HL-60/S4 (cell line): ENCODE data around the gene MFAP4.

ENCODE experiments used
- in situ Hi-C: fragments of 300-500 bp; cut with MboI; formaldehyde crosslinking; loops from 2 replicates; pipeline ENCODE4 v1.14.3; 2022; ENCODE audit warnings: low sequenced_read_pairs

MFAP4 gene

GRCh38 chr17:19372011-19372370, 15.0 kb downstream of the MFAP4 start:
- in situ Hi-C loops, result no loop called here

DNA sequence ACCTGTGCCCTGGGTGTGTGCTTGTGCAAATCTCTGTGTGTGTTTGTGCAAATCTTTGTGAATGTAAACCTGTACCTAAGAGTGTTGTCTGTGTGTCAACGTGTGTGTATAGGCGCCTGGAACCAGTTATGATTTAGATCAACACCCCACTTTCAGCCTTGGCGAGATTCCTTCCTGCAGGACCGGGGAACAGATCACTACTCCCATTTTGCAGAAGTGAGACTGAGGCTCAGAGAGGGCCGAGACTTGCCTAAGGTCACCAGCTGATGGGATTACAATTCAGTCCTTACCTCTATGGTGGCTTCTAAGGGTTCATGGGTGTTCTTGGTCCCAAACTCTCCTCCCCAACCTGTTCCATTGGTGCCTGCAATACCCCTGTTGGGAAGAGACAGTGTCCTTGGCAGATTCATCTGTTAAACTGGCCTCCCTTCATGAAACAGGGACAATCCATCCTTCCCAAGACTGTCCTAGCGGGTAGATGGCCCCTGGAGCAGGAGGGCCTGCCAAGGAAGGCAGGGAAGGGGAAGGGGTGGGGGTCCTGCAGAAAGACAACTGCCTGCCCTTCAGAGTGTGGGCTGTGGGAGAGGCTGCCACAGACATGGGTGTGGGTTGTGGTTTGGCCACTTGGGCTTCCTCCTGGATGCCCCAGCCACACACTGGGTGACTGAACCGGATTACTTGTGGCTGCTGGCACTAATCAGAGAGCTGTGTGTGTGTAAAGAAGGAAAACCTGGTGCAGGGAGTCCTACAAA, 15.6 kb downstream of the MFAP4 start:
- in situ Hi-C loops, result no loop called here

DNA sequence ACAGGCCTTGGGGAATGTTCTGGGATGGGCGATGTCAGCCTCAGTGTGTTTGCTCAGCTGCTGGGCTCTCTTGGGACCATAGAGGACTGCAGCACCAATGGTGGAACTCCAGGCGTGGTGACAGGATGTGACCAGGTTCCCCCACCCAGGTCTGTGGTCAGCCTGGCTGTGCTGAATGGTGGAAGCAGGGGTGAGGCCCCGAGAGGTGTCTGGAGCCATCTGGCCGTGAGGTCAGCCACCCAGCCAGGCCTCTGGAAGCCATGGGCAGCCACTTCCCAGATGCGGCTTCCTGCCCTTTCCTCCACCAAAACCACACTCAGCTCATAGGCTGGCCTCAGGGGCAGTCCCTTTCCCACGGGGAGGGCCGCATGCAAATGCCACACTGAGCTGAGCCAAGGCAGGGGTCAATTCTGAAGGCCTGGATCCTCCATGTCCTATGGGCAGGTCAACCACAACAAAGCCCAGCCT, 16.5 kb downstream of the MFAP4 start:
- in situ Hi-C loops, result no loop called here

GRCh38 chr17:19369846-19370492, 17.0 kb downstream of the MFAP4 start:
- in situ Hi-C loops, result loop anchor here (10.0 kb wide), 1 partner anchor 75 kb away; no protein-coding TSS in a partner anchor

DNA sequence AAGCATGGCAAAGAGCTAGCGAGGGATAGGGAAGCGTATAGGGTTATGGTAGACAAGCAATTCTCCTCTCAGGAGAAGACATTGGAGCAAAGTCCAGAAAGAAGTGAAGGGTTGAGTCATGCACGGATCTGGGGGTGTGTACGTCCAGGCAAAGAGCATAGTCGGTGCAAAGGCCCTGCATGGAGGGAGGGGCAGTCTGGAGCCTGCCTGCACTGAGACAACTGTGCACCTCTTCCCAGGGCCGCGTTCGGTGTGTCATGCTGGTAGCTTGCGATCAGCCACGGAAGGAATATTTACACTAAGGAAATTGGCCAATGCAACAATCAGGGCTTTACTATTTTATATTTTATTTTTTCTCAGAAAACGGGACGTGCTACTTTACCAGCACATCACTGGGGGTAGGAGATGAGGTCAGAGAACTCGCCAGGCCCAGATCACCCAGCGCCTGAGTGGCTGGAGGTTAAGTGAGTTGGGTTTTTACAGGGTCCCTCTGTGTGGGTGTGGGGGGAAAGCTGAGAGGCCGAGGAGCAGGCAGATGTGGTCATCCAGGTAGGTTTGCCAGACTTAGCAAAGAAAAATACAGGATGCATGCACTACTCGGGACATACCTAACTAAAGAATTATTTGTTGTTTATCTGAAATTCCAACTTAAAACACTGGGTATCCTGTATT, 17.7 kb downstream of the MFAP4 start:
- in situ Hi-C loops, result loop anchor here (10.0 kb wide), 1 partner anchor 76 kb away; no protein-coding TSS in a partner anchor

GRCh38 chr17:19368229-19368628, 18.8 kb downstream of the MFAP4 start:
- in situ Hi-C loops, result loop anchor here (10.0 kb wide), 1 partner anchor 77 kb away; no protein-coding TSS in a partner anchor

GRCh38 chr17:19366637-19366972, 20.4 kb downstream of the MFAP4 start:
- in situ Hi-C loops, result loop anchor here (10.0 kb wide), 1 partner anchor 78 kb away; no protein-coding TSS in a partner anchor

DNA sequence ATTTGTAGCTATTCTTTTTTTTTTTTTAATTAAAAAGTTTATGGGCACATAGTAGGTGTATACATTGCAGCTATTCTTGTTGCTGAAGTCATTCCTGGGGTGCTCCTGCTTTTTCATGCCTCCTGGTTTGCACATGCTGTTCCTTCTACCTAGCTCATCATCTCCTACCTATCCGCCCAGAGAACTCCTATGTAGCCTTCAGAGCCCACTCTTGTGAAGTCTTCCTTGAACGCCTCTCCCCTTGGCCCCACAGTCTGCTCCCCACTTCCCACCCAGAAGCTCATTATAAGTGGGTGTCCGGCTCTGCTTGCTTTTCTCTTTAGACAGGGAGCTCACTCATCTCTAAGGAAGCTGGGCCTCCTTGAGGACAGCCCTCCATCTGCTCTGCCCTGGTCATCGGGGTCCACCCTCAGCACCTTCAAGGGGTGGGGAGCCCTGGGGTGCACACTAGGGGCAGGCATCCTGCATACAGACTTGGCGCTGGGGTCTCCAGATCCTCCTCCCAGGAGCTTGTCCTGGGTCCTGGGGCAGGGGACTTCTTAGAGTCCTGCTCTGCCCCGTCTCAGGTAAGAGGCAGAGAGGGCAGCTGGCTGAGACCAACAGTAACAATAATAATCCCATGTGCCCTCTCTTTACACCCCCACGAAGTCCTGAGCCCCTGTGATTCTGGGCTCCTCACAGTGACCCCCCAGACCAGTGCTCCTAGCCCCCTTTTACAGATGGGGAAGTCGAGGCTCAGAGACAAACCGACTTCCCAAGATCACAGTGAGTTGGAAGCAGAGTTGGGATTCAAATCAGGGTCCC, 21.0 kb downstream of the MFAP4 start:
- in situ Hi-C loops, result loop anchor here (10.0 kb wide), 1 partner anchor 79 kb away; no protein-coding TSS in a partner anchor

GRCh38 chr17:19365499-19365817, 21.5 kb downstream of the MFAP4 start:
- in situ Hi-C loops, result loop anchor here (10.0 kb wide), 1 partner anchor 79 kb away; no protein-coding TSS in a partner anchor

DNA sequence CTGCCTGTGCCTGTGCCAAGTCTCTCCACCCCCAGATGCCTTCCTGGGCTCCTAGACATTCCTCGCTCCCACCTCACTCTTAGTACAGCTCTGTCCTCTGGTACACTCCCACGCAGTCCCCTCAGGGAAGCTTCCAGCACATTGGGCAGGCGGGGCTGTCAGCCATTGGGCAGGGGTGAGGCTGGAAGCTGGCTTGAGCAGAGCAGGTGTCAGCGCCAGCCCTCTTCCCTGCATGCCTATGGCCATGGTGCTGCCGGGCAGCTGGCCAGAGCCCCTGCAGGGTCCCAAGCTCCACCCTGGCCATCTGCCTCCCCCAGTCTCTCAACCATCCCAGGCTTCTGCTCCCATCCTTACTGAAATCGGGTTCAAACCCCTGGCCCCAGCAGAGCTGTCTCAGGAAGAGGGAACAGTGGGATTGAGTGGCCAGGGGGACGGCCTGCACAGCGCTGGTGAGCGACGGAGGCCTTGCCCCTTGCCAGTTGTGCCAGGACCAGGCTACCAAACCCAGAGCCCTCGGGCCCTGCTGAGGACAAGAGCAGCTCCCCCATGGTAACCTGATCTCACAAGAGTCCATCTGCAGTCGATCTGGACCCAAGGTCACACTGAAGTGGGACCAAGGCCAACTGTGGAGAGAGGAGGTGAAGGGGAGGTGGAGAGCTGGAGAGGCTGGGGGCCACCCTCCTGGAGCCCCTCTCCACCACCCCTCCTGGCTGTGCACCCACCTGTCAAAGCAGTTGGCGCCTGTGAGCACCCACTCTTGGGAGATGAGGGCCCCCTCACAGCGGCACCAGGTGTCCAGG, 22.1 kb downstream of the MFAP4 start:
- in situ Hi-C loops, result loop anchor here (10.0 kb wide), 1 partner anchor 80 kb away; no protein-coding TSS in a partner anchor

DNA sequence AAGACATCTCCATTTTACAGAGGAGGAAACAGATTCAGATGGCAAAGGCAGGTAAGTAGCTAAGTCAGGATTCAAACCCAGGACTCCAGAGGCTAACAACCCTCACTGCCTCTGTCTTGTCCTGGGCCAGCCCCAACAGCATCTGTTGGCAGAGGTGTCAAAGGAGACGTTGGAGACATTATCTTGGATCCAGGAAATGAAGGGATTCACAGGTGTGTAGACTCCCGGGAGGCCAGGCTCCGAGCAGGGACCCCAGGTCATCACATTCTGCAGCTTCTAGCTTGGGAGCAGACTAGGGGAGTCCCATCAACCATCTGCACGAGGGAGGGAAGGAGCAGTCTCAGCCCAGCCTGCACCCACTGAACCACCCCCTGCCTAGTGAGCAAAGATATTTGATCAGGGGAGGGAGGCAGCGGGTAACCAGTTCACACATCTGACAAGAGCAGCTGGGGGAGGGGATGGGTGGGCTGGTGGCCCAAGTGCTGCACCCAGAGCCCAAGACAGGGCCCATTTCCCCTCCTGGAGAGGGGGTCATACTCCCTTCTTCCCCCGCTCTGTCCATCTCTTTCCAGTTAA, 23.4 kb downstream of the MFAP4 start:
- in situ Hi-C loops, result loop anchor here (10.0 kb wide), 1 partner anchor 81 kb away; no protein-coding TSS in a partner anchor

- in situ Hi-C loops, result loop anchor here (10.0 kb wide), 1 partner anchor 82 kb away; no protein-coding TSS in a partner anchor
These were observed 23.9 kb downstream of the MFAP4 start for GRCh38 chr17:19363114-19363438.

DNA sequence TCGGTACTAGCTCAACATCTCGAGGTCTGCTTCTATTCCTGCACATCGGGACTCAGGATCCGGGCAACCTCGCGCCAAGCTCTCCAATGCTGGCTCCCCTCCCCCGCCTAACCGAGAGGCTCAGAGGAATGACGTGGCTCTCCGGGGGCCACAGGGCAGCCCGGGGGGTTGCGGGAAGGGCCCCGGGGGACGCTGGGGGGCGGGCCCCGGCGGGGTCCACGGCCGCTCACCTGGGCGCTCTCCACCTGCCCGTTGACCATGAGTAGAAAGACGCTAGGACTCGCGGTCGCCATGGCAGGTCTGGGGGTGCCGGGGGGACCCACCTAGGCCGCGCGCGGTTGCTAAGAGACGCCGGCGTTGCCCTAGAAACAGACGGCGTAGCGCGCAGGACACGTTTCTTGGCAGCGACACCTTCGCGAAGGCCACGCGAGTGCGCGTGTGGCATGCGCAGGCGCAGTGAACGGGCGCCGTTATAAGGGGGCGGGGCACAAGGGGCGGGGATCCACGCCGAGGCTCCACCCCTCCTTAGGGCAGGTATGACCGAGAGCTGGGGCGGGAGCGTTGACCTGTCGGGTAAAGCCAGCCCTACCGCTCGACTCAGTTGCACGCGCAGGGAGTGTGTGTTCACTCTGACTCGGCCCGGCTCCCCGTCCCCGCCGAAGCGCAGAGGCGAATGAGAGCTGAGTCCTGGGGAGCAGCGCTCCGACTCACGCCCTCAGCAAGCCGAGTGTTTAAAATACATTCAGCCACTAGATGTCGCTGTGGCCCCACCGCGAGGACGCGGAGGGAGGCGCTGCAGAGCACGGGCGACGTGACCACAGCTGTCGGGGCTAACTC, 24.5 kb downstream of the MFAP4 start, which contains the start of gene B9D1:
Gene B9D1 (minus strand): TSS at position 447 of the 837 bp plus-strand sequence. CDS start 154 bp downstream, at position 293.
- in situ Hi-C loops, result loop anchor here (10.0 kb wide), 1 partner anchor 82 kb away; no protein-coding TSS in a partner anchor

- in situ Hi-C loops, result loop anchor here (10.0 kb wide), 1 partner anchor 83 kb away; no protein-coding TSS in a partner anchor
These were observed 25.1 kb downstream of the MFAP4 start for GRCh38 chr17:19361944-19362276.

- in situ Hi-C loops, result loop anchor here (10.0 kb wide), 1 partner anchor 83 kb away; no protein-coding TSS in a partner anchor
These were observed 25.7 kb downstream of the MFAP4 start for GRCh38 chr17:19361326-19361725.

DNA sequence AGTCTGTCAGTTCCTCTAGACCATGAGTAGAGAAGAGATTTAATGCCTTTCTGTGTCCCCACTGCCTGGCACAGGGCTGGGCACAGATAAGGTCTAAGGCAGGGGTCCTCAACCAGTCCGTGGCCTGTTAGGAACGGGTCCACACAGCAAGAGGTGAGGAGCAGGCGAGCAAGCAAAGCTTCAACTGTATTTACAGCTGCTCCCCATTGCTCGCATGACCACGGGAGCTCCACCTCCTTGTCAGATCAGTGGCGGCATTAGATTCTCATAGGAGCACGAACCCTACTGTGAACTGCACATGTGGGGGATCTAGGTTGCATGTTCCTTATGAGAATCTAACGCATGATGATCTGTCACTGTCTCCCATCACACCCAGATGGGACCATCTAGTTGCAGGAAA, 26.2 kb downstream of the MFAP4 start:
- in situ Hi-C loops, result loop anchor here (10.0 kb wide), 1 partner anchor 84 kb away; no protein-coding TSS in a partner anchor

- in situ Hi-C loops, result loop anchor here (10.0 kb wide), 1 partner anchor 85 kb away; no protein-coding TSS in a partner anchor
These were observed 27.1 kb downstream of the MFAP4 start for GRCh38 chr17:19359856-19360255.

DNA sequence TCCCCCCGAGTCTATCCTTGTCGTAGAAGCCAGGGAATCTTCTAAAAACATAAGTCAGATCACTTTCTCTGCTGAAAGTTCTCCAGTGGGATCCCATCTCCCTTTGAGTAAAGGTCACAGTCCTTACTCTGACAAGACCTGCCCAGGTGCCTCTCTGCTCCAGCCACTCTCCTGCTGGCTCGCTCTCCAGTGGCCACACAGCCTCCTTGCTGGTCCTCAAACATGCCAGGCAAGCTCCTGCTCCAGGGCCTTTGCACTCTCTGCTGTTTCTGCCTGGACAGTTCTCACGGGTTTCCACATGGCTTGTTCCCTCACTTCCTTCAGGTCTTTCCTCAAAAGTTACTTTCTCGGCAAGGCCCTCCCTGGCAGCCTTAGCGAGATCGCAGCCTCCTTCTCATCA, 27.8 kb downstream of the MFAP4 start:
- in situ Hi-C loops, result no loop called here
